HAP-1 (cell line): ENCODE measurements around the gene MZT2A.
"Not testable (repeated sequence)": the region's sequence is repeated elsewhere in the genome, so short reads cannot be mapped to it uniquely, and the experiment has no call there.

Experiments used
- DNase-seq, 2 experiments: peaks; one replicate each; pipeline ENCODE4 v3.0.0-alpha.2; 2016 to 2020; ENCODE audit warnings: low spot score in 2 of 2
- H3K27me3 ChIP-seq: fragments of 250-450 bp; sonication (Bioruptor Pico); 2 replicates; pipeline ENCODE4 v1.5.1; 2020; ENCODE audit warnings: low read depth, mild to moderate bottlenecking, moderate library complexity
- H3K36me3 ChIP-seq: fragments of 250-450 bp; sonication (Bioruptor Pico); replicated peaks from 2 replicates; pipeline ENCODE4 v1.5.1; 2020; ENCODE audit warnings: mild to moderate bottlenecking
- H3K4me1 ChIP-seq: fragments of 250-450 bp; sonication (Bioruptor Pico); 2 replicates; pipeline ENCODE4 v1.5.1; 2020; ENCODE audit warnings: mild to moderate bottlenecking
- H3K4me3 ChIP-seq: fragments of 250-450 bp; sonication (Bioruptor Pico); 2 replicates; pipeline ENCODE4 v1.5.1; 2020; ENCODE audit warnings: mild to moderate bottlenecking, moderate library complexity
- H3K9me3 ChIP-seq: fragments of 250-450 bp; sonication (Bioruptor Pico); 2 replicates; pipeline ENCODE4 v1.5.1; 2020; ENCODE audit warnings: mild to moderate bottlenecking, moderate library complexity
- in situ Hi-C: fragments of 300-500 bp; cut with MboI; formaldehyde crosslinking; loops from 3 replicates; pipeline ENCODE4 v1.14.3; 2020; ENCODE audit warnings: low sequenced_read_pairs, inconsistent platforms, mixed read lengths

MZT2A gene

GRCh38 chr2:131492418-131493198, 411 bp upstream of the MZT2A start:
- no peaks in the 10 kb centered on the region; the same call in none of the 2 replicates for H3K36me3 ChIP-seq
- H3K4me1 ChIP-seq: no peaks in the 10 kb centered on the region
- no peaks in the 10 kb centered on the region for H3K9me3 ChIP-seq
- peak overlapping the region; percentile 48 for H3K4me3 ChIP-seq
- peak; percentile 92 to 96 for DNase-seq
- H3K27me3 ChIP-seq: no peaks in the 10 kb centered on the region
- in situ Hi-C loops: loop anchor here (25.0 kb wide), 1 partner anchor 1130 kb away; the partner anchor contains the start of gene PTPN18

GRCh38 chr2:131491469-131491836, 744 bp downstream of the MZT2A start:
- in situ Hi-C loops: loop anchor here (25.0 kb wide), 1 partner anchor 1129 kb away; the partner anchor contains the start of gene PTPN18
- peak overlapping the region; percentile 48 for H3K4me3 ChIP-seq
- DNase-seq: peak in 1 of 2 experiments; percentile 44
- H3K36me3 ChIP-seq, H3K9me3 ChIP-seq, H3K4me1 ChIP-seq, H3K27me3 ChIP-seq: not testable (repeated sequence)

- not testable (repeated sequence) for H3K27me3 ChIP-seq, H3K36me3 ChIP-seq, DNase-seq, H3K4me1 ChIP-seq, H3K9me3 ChIP-seq
- peak overlapping the region; percentile 48 for H3K4me3 ChIP-seq
- in situ Hi-C loops: loop anchor here (25.0 kb wide), 1 partner anchor 1129 kb away; the partner anchor contains the start of gene PTPN18
Measured at GRCh38 chr2:131490616-131491468, 1.4 kb downstream of the MZT2A start.

- DNase-seq: peak in 1 of 2 experiments; percentile 19
- in situ Hi-C loops: loop anchor here (25.0 kb wide), 1 partner anchor 1126 kb away; the partner anchor contains the start of gene PTPN18
- H3K4me1 ChIP-seq: no peaks in the 10 kb centered on the region
- H3K27me3 ChIP-seq: no peaks in the 10 kb centered on the region
- no peaks in the 10 kb centered on the region for H3K9me3 ChIP-seq
- no peak overlapping the region for H3K4me3 ChIP-seq
- H3K36me3 ChIP-seq: no peaks in the 10 kb centered on the region; the same call in none of the 2 replicates
Measured at GRCh38 chr2:131488306-131489205, 3.6 kb downstream of the MZT2A start.

- not testable (repeated sequence) for H3K27me3 ChIP-seq, H3K4me3 ChIP-seq, H3K36me3 ChIP-seq, DNase-seq, H3K4me1 ChIP-seq, H3K9me3 ChIP-seq
- in situ Hi-C loops: loop anchor here (25.0 kb wide), 1 partner anchor 1124 kb away; the partner anchor contains the start of gene PTPN18
Measured at GRCh38 chr2:131486201-131486902, 5.8 kb downstream of the MZT2A start.

GRCh38 chr2:131484906-131485460, 7.2 kb downstream of the MZT2A start:
- H3K4me3 ChIP-seq, H3K27me3 ChIP-seq, H3K9me3 ChIP-seq, H3K36me3 ChIP-seq, DNase-seq, H3K4me1 ChIP-seq: not testable (repeated sequence)
- in situ Hi-C loops: loop anchor here (25.0 kb wide), 1 partner anchor 1123 kb away; the partner anchor contains the start of gene PTPN18

- not testable (repeated sequence) for H3K9me3 ChIP-seq, H3K4me3 ChIP-seq, H3K4me1 ChIP-seq, H3K36me3 ChIP-seq, H3K27me3 ChIP-seq, DNase-seq
- in situ Hi-C loops: loop anchor here (25.0 kb wide), 1 partner anchor 1122 kb away; the partner anchor contains the start of gene PTPN18
Measured at GRCh38 chr2:131483981-131484820, 8.0 kb downstream of the MZT2A start.

- DNase-seq: not testable (repeated sequence)
Measured at GRCh38 chr2:131482506-131483155, 9.6 kb downstream of the MZT2A start.

GRCh38 chr2:131480351-131480750, 11.8 kb downstream of the MZT2A start:
- not testable (repeated sequence) for H3K36me3 ChIP-seq, H3K4me1 ChIP-seq, H3K9me3 ChIP-seq, H3K27me3 ChIP-seq, H3K4me3 ChIP-seq, DNase-seq
- in situ Hi-C loops: loop anchor here (25.0 kb wide), 1 partner anchor 1118 kb away; the partner anchor contains the start of gene PTPN18

More at GRCh38 chr2:131482506-131483155, 9.6 kb downstream of the MZT2A start:
- H3K4me3 ChIP-seq, H3K36me3 ChIP-seq, H3K4me1 ChIP-seq, H3K9me3 ChIP-seq, H3K27me3 ChIP-seq: not testable (repeated sequence)
- in situ Hi-C loops: loop anchor here (25.0 kb wide), 1 partner anchor 1120 kb away; the partner anchor contains the start of gene PTPN18

- not testable (repeated sequence) for H3K4me1 ChIP-seq, H3K27me3 ChIP-seq, DNase-seq, H3K36me3 ChIP-seq, H3K4me3 ChIP-seq, H3K9me3 ChIP-seq
- in situ Hi-C loops: loop anchor here (25.0 kb wide), 1 partner anchor 1117 kb away; the partner anchor contains the start of gene PTPN18
Measured at GRCh38 chr2:131478850-131479461, 13.2 kb downstream of the MZT2A start.
